Type B pancreatic cell (in vitro differentiated cells): ENCODE measurements around the gene SGMS1. TPM values are rescaled to one million over a fixed set of nuclear protein-coding genes. Genes with fewer than 3 reads are reported as not detected.
A peak's percentile ranks its signal among the peaks of the same experiment; 100 is the strongest.

Source experiments
- DNase-seq: peaks from one replicate; pipeline ENCODE4 v3.0.0; 2021; ENCODE audit warnings: mixed read lengths; ENCODE audit not compliant: unreplicated experiment; ENCODE audit errors: extremely low spot score
- H3K27ac Mint-ChIP-seq: 2 replicates; pipeline ENCODE4 v1.8.0; 2021; ENCODE audit warnings: mild to moderate bottlenecking, mixed read lengths
- H3K27me3 Mint-ChIP-seq: 2 replicates; pipeline ENCODE4 v1.8.0; 2021; ENCODE audit warnings: mixed read lengths
- H3K36me3 Mint-ChIP-seq: 2 replicates; pipeline ENCODE4 v1.8.0; 2021; ENCODE audit warnings: mixed read lengths
- H3K4me1 Mint-ChIP-seq: one replicate; pipeline ENCODE4 v1.8.0; 2021; ENCODE audit warnings: mixed read lengths; ENCODE audit not compliant: unreplicated experiment
- H3K4me3 Mint-ChIP-seq: 2 replicates; pipeline ENCODE4 v1.8.0; 2021; ENCODE audit warnings: mild to moderate bottlenecking, mixed read lengths
- H3K9me3 Mint-ChIP-seq: 2 replicates; pipeline ENCODE4 v1.8.0; 2021; ENCODE audit warnings: mixed read lengths
- total RNA-seq: library from RNA; stranded (reverse); gene quantifications from 2 replicates; pipeline ENCODE4 v1.2.1, GENCODE V29; 2021; ENCODE audit warnings: low replicate concordance
- TF ChIP-seq, protein P1 (sequence below): fragments of 200-600 bp; sonication (generic); conservative IDR thresholded peaks from 2 replicates; pipeline ENCODE4 v1.5.0; 2021; ENCODE audit warnings: antibody characterized with exemption, mild to moderate bottlenecking

Gene SGMS1
- total RNA-seq, 1 donor from 2014 or later: 15.1 TPM

DNA sequence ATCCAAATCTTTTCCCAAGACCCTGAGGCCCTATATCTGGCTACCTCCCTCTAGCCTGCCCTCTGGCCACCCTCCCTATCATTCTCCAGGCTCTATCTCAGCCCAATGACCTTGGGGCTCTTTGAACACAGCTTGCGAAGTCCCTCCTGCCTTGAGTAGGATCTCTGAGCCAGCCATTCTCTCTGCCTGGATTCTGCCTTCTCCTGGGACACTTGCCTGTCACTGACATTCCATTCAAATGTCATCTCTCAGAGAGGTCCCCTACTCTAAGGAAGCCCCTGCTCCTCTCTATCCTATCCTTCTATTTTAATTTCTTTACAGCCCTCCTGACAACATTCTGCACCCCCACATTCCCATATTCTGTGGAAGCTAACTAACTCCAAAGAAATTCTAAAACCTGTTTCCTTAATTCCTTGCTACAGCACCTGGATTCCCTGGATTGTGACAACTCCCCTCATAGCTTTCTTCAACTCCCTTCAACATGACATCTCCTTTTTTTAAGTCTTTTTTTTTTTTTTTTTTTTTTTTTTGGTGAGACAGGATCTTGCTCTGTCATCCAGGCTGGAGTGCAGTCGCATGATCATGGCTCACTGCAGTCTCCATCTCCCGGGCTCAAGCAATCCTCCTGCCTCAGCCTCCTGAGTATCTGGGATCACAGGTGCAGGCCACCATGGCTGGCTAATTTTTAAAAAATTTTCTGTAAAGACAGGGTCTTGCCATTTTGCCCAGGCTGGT lies 291.5 kb downstream of the SGMS1 start:
- Mint-ChIP-seq H3K4me1 (no peaks in the 10 kb centered on the region), H3K9me3 (no peaks in the 10 kb centered on the region), H3K27me3 (no peaks in the 10 kb centered on the region), H3K27ac (no peak overlapping the region), H3K36me3 (no peaks in the 10 kb centered on the region), H3K4me3 (no peak overlapping the region)
- DNase-seq: no peak
- TF ChIP-seq, protein P1, sequence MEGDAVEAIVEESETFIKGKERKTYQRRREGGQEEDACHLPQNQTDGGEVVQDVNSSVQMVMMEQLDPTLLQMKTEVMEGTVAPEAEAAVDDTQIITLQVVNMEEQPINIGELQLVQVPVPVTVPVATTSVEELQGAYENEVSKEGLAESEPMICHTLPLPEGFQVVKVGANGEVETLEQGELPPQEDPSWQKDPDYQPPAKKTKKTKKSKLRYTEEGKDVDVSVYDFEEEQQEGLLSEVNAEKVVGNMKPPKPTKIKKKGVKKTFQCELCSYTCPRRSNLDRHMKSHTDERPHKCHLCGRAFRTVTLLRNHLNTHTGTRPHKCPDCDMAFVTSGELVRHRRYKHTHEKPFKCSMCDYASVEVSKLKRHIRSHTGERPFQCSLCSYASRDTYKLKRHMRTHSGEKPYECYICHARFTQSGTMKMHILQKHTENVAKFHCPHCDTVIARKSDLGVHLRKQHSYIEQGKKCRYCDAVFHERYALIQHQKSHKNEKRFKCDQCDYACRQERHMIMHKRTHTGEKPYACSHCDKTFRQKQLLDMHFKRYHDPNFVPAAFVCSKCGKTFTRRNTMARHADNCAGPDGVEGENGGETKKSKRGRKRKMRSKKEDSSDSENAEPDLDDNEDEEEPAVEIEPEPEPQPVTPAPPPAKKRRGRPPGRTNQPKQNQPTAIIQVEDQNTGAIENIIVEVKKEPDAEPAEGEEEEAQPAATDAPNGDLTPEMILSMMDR: no peak

DNA sequence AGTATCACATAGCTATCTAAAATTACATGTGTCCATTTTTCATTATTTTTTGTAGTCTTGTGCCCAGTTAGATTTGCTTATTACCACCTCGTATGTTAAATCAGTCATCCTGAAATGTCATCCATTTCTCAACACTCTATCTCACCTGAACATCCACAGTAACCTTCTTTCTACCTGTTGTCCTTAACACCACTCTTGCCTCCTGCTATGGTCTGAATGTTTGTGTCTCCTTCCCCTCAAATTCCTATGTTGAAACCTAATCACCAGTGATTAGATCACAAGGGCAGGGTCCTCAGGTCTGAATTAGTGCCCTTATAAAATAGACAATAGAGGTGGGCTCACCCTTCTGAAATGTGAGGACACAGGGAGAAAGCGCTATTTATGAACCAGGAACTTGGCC lies 292.3 kb downstream of the SGMS1 start:
- Mint-ChIP-seq H3K27ac (no peak overlapping the region), H3K4me1 (no peaks in the 10 kb centered on the region), H3K9me3 (no peaks in the 10 kb centered on the region), H3K4me3 (no peak overlapping the region), H3K36me3 (peaks cover 3% of the 10 kb centered on the region), H3K27me3 (no peaks in the 10 kb centered on the region)
- TF ChIP-seq, protein P1: no peak
- no peak for DNase-seq

DNA sequence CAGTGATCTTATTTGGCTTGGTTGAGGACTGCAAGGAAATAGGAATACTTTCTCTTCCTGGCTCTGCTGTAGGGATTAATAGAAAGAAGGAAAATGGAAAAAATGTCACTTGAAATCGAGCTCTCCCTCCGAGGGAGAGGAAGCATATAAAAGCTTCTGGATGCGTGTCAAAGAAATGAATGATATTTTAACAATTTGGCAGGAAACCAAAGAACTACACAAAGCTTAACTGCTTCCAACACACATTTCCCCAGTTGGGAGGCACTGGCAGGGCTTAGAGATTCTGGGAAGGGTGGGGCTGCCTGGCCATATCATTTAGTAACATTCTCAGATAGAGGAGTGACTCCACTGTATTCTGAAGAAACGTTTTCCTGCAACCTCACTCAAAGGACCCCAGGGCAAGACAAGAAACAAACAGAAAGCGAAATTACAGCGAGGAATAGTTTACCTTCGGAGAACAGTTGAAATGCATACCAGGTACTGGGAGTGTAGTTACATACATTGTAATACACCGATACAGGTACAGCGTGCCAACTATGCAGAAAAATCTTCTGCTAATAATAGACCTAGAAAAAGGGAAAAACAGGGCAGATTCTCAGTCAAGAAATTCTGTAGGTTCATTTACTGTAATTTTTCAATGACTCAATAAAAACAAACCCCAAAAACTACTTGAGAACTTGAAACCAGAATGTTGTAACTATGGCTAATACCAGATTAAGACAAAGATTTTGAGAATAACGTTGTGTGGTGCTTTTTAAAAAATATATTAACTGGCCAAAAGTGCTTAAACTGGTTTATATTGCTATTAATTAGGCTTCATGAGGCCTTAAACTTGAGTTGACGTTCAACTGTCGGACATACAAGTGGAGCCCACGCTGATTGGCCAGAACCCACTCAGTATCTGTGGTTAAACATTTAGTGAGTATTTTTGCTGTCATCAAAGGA lies 296.7 kb downstream of the SGMS1 start:
- peak overlapping the region; percentile 6 for H3K4me3 Mint-ChIP-seq
- peak overlapping the region; percentile 2 for H3K27ac Mint-ChIP-seq
- DNase-seq: no peak
- H3K27me3 Mint-ChIP-seq: no peaks in the 10 kb centered on the region
- H3K36me3 Mint-ChIP-seq: peaks cover 7% of the 10 kb centered on the region
- no peaks in the 10 kb centered on the region for H3K9me3 Mint-ChIP-seq
- TF ChIP-seq, protein P1: no peak
- H3K4me1 Mint-ChIP-seq: no peaks in the 10 kb centered on the region

DNA sequence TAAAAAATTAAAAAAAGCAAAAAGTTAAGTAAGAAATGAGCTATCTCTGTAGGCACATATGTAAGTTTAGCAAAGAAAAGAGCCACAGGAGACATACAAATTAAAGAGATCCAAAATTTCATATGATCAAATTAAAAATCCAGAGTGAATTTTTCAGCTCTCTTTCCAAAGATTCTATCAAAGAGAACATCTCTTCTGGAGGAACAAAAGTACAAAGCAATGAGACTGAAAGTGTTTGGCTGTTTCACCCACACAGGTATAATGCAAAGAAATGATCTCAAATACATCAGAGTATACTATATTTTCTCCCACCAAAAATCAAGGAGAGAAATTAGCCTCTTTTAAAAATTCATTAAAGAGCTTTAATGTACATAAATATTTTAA lies 297.6 kb downstream of the SGMS1 start:
- Mint-ChIP-seq H3K27me3 (no peaks in the 10 kb centered on the region), H3K9me3 (no peaks in the 10 kb centered on the region), H3K4me3 (no peak overlapping the region), H3K4me1 (no peaks in the 10 kb centered on the region), H3K27ac (no peak overlapping the region), H3K36me3 (peaks cover 7% of the 10 kb centered on the region)
- TF ChIP-seq, protein P1: no peak
- DNase-seq: no peak

DNA sequence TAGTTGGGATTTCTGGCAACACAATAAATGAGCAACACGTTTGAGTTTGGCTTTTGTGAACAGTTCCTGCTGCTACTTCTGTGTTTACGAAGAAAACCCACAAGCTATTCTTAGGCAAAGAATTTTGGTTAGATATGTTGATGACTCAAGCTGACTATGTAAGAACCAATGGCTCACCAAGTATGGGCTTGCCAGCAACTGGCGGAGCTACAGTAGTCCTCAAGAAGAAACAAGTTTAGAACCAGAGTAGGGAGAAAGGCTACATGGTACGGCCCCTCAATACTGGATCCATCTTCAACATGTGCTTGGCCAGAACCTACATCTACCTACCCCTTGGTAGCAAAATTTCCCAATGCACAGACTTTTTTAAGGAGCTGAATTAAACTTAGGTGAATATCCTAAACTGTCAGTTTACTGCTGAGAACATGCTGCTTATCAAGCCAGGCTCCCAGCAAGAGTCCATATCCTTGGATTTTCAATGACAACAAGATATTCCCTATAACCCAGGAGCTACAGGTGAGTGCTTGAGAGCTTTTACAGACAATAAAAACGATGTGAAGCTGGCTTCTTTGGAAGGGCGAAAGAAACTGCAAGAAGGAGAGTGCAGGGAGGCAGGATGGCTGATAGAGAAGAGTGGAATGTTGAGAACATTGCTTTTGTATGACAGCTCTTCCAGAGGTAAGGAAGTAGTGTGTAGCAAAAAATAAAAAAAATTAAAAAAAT lies 298.1 kb downstream of the SGMS1 start:
- H3K36me3 Mint-ChIP-seq: peaks cover 7% of the 10 kb centered on the region
- TF ChIP-seq, protein P1: no peak
- H3K4me1 Mint-ChIP-seq: no peaks in the 10 kb centered on the region
- no peak for DNase-seq
- no peak overlapping the region for H3K27ac Mint-ChIP-seq
- no peaks in the 10 kb centered on the region for H3K9me3 Mint-ChIP-seq
- no peaks in the 10 kb centered on the region for H3K27me3 Mint-ChIP-seq
- no peak overlapping the region for H3K4me3 Mint-ChIP-seq
